Loucy (cell line): Measurements from ENCODE around the gene ARL16.

Experiments used
- EZH2phosphoT487 ChIP-seq: fragments of 200-600 bp; IDR thresholded peaks from 2 replicates; pipeline ENCODE4 v1.6.1; 2018; ENCODE audit warnings: antibody characterized with exemption, mild to moderate bottlenecking, moderate library complexity, borderline replicate concordance
- TF ChIP-seq, protein P1 (sequence below): fragments of 200-600 bp; sonication (generic); conservative IDR thresholded peaks from 2 replicates; pipeline ENCODE4 v1.5.1; 2014; ENCODE audit warnings: mild to moderate bottlenecking, antibody characterized with exemption, low read length

DNA sequence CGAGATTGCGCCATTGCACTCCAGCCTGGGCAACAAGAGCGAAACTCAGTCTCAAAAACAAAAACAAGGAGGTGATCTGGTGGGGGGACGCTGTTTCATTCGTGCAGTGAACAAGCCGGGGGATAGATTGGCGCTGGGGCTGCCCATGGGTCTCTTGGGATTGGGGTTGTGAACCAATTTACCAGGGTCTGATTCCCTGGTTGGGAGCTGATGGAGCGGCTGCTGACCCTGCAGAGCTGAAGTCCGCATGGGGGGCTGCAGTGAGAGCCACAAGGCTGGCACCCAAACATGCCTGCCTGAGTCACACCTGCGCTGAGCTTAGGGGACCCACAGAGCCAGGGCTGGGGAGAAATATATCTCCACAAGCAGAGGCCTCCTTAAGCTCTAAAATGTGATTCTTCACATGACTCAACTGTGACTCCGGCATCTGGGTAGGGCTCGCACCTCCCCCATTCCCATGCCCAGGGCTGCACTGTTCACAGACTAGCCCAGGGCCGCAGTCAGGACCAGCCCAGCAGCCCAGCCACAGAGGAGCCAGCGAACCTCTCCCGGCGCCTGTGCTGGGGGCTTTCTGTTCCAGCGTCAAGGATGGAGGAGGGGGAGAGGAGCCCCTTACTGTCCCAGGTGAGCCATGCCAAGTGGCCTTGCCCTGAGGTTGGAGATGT lies 41.6 kb downstream of the ARL16 start:
- TF ChIP-seq, protein P1, sequence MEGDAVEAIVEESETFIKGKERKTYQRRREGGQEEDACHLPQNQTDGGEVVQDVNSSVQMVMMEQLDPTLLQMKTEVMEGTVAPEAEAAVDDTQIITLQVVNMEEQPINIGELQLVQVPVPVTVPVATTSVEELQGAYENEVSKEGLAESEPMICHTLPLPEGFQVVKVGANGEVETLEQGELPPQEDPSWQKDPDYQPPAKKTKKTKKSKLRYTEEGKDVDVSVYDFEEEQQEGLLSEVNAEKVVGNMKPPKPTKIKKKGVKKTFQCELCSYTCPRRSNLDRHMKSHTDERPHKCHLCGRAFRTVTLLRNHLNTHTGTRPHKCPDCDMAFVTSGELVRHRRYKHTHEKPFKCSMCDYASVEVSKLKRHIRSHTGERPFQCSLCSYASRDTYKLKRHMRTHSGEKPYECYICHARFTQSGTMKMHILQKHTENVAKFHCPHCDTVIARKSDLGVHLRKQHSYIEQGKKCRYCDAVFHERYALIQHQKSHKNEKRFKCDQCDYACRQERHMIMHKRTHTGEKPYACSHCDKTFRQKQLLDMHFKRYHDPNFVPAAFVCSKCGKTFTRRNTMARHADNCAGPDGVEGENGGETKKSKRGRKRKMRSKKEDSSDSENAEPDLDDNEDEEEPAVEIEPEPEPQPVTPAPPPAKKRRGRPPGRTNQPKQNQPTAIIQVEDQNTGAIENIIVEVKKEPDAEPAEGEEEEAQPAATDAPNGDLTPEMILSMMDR = no peak
- TF ChIP-seq EZH2phosphoT487 = no peak
